Right atrium auricular region (tissue), 2 donors: ENCODE results near the gene SNAPC4. TPM values are rescaled to one million over a fixed set of nuclear protein-coding genes. Genes with fewer than 3 reads are reported as not detected.
A peak's percentile ranks its signal among the peaks of the same experiment; 100 is the strongest.
"Not testable (repeated sequence)": the region's sequence is repeated elsewhere in the genome, so short reads cannot be mapped to it uniquely, and the experiment has no call there.

Source experiments
- DNase-seq: peaks from one replicate; pipeline ENCODE4 v3.0.0-alpha.2; 2019; ENCODE audit warnings: low spot score
- H3K27ac ChIP-seq, 2 donors: fragments of 200-600 bp; sonication (generic); 1 replicate in 1 of 2; 2 replicates in 1 of 2; pipeline ENCODE4 v1.5.1; 2016 to 2019
- H3K27me3 ChIP-seq, 2 donors: fragments of 200-600 bp; sonication (generic); one replicate each; pipeline versions ENCODE4 v1.5.1 to v1.6.0; 2017 to 2019
- H3K36me3 ChIP-seq: fragments of 200-600 bp; sonication (generic); one replicate; pipeline ENCODE4 v1.5.1; 2016
- H3K4me1 ChIP-seq, 2 donors: fragments of 200-600 bp; sonication (generic); one replicate each; pipeline versions ENCODE4 v1.5.1 to v1.6.0; 2017 to 2019
- H3K4me3 ChIP-seq, 2 donors: fragments of 200-600 bp; sonication (generic); 1 replicate in 1 of 2; 2 replicates in 1 of 2; pipeline ENCODE4 v1.5.1; 2017 to 2019; ENCODE audit warnings: mild to moderate bottlenecking in 1 of 2, moderate library complexity in 1 of 2
- H3K9me3 ChIP-seq, 2 donors: fragments of 200-600 bp; sonication (generic); one replicate each; pipeline ENCODE4 v1.5.1; 2019
- total RNA-seq, 2 donors: library from RNA; depleted of rRNA; stranded (reverse); fragments of >200 nt; gene quantifications; one replicate each; pipeline ENCODE4 v1.1.0, GENCODE V29; 2016
- TF ChIP-seq, protein P1 (sequence below), 2 donors: fragments of 200-600 bp; sonication (generic); IDR thresholded peaks; one replicate each; pipeline ENCODE4 v1.5.1; 2019; ENCODE audit warnings: antibody characterized with exemption in 2 of 2

Gene SNAPC4
- total RNA-seq, 2 donors from 2014 or later, result 2.5 to 4.4 TPM

DNA sequence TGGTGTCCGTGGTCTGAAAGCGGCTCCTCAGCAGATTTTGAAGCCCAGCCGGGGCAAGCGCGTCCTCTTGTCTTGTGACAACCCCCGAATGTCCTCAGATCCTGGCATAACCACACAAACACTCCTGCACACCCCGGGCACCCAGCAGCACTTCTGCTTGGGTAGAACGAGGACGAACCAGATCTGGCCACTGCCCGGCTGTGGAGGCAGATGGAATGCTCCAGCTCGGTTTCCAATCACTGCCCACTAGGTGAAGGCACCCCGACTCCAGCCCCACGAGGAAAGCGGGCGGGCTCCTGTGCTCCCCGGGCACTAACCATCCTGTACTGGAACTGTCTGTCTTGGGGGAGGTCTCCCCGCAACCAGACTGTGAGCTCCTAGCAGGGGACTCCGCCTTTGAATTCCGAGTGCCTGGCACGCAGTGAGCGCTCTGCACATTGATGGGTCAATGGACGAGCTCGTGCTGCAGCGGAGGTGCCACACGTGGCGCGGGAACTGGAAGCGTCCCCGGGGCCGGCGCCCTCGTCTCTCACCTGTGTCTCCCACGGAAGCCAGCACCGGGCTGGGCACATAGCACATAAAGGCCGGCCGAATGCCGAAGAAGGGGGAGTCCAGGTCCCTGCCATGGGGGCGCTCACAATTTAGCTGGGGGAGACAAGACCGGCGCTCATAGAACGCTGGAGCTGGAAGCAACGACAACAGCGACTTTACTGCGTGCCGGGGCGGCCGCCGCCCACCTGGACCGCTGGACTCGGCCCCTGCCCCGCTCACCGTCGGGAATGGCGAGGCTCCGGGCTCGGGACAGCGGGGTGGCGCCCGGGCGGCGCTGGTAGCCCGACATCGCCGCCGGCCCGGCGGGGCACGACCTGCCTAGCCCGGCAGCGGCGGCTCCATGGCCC is 9.8 kb upstream of the SNAPC4 start:
- Histone ChIP-seq H3K27me3 (no peaks in the 10 kb centered on the region), H3K4me3 (peak overlapping the region; percentile 74 to 97), H3K27ac (peak overlapping the region; percentile 68 to 70), H3K9me3 (no peaks in the 10 kb centered on the region), H3K36me3 (peaks cover 49% of the 10 kb centered on the region), H3K4me1 (peaks cover 0 to 29% of the 10 kb centered on the region in 2 donors)
- TF ChIP-seq, protein P1, sequence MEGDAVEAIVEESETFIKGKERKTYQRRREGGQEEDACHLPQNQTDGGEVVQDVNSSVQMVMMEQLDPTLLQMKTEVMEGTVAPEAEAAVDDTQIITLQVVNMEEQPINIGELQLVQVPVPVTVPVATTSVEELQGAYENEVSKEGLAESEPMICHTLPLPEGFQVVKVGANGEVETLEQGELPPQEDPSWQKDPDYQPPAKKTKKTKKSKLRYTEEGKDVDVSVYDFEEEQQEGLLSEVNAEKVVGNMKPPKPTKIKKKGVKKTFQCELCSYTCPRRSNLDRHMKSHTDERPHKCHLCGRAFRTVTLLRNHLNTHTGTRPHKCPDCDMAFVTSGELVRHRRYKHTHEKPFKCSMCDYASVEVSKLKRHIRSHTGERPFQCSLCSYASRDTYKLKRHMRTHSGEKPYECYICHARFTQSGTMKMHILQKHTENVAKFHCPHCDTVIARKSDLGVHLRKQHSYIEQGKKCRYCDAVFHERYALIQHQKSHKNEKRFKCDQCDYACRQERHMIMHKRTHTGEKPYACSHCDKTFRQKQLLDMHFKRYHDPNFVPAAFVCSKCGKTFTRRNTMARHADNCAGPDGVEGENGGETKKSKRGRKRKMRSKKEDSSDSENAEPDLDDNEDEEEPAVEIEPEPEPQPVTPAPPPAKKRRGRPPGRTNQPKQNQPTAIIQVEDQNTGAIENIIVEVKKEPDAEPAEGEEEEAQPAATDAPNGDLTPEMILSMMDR (IDR thresholded peaks at IDR 0.05), result no peak
- DNase-seq, result peak; percentile 62

DNA sequence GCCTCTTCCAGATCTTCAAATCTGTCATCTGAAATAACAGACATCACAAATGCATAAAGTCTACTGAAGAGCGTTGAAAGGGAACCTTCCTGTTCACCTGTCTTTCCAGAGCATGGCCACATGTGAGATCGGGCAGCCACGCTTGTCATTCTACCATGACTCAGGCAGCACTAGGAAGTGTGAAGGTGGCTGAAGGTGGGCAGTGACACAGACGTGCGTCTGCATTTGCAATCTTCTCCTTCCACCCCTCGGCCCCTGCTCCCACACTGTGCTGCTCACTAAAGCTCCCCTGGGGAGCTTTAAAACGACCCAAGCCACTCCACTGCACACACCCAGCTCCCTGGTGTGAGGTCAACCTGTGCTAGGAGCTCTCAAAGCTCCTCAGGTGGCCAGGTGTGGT is 7.9 kb upstream of the SNAPC4 start:
- TF ChIP-seq, protein P1 (IDR thresholded peaks at IDR 0.05), result no peak
- H3K36me3 ChIP-seq, result peaks cover 33% of the 10 kb centered on the region

DNA sequence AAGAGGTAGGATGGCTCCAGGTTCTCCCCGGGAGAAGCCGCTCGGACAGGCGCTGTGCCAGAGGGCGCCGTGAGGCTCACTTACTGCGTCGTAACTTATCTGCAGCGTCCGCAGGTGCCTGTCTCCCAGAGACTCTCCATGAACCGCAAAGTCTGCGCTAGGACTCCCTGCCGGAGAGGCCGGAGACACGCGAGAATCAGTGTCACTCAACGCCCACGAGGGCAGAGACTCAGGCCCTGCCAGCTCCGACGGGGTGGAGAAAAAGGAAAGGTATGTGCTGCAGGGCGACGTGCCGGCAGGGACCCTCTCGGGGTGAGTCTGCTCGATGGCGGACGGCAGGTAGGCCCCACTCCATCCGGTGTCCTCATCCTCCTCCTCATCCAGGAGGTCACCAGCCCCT is 7.1 kb upstream of the SNAPC4 start:
- DNase-seq, H3K27ac ChIP-seq, H3K4me3 ChIP-seq, H3K27me3 ChIP-seq, H3K9me3 ChIP-seq: not testable (repeated sequence)
- Histone ChIP-seq H3K36me3 (peaks cover 25% of the 10 kb centered on the region), H3K4me1 (peaks cover 0 to 28% of the 10 kb centered on the region in 2 donors)

More for the DNA sequence above, 7.9 kb upstream of the SNAPC4 start:
- Histone ChIP-seq H3K9me3 (no peaks in the 10 kb centered on the region), H3K27me3 (no peaks in the 10 kb centered on the region), H3K4me3 (no peak overlapping the region), H3K27ac (no peak overlapping the region), H3K4me1 (peaks cover 0 to 29% of the 10 kb centered on the region in 2 donors)
- DNase-seq, result no peak

DNA sequence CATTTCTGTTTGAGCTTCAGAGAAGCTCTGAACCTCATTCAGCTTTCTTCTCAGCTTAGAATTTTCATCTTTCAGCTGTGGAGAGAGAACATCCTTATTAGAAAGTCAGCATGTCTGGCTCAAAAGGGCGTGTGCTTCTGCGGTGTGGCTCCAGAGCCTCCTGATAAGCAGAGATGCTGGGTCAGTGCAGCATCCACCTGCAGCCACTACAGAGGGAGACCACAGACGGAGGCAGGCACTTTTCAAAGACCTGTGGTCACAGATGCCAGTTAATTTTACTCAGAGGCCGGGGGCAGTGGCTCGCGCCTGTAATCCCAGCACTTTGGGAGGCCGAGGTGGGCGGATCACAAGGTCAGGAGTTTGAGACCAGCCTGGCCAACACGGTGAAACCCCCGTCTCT is 5.9 kb upstream of the SNAPC4 start:
- not testable (repeated sequence) for H3K27me3 ChIP-seq, H3K27ac ChIP-seq, H3K9me3 ChIP-seq, H3K4me3 ChIP-seq, DNase-seq
- H3K4me1 ChIP-seq, result peaks cover 0 to 17% of the 10 kb centered on the region in 2 donors
- H3K36me3 ChIP-seq, result peaks cover 25% of the 10 kb centered on the region

DNA sequence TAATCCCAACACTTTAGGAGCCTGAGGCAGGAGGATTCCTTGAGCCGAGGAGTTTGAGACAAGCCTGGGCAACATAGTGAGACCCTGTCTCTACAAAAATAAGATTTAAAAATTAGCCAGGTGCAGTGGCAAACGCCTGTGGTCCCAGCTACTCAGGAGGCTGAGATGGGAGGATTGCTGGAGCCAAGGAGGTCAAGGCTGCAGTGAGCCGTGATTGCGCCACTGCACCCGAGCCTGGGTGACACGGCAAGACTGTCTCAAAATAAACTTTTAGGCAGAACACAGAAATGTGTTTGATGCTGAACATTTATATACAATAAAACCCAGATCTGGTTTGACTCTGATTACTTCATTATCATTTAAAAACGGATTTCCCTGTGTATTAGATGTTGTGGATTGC is 5.5 kb upstream of the SNAPC4 start:
- Histone ChIP-seq H3K4me1 (peaks cover 0 to 19% of the 10 kb centered on the region in 2 donors), H3K4me3 (no peak overlapping the region), H3K27ac (no peak overlapping the region), H3K36me3 (peaks cover 25% of the 10 kb centered on the region), H3K27me3 (no peaks in the 10 kb centered on the region), H3K9me3 (no peaks in the 10 kb centered on the region)
- TF ChIP-seq, protein P1 (IDR thresholded peaks at IDR 0.05), result no peak
- no peak for DNase-seq

DNA sequence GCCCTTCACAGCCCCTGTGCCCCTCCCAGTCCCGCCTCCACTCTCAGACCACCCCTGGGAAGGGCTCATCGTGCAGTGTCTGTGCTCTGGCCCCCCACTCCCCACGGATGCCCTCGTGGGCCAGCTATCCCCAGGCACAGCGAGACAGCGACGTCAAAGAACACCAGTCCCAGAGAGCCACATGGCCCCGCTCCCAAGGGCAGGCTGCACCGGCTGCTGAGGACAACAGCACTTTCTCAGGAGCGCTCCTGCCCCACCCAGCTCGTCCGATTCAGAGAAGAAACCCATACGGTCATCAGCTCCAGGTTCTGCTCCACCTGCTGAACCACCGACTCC is 4.8 kb upstream of the SNAPC4 start:
- peaks cover 25% of the 10 kb centered on the region for H3K36me3 ChIP-seq
- peaks cover 0 to 19% of the 10 kb centered on the region in 2 donors for H3K4me1 ChIP-seq
- no peak for DNase-seq
- TF ChIP-seq, protein P1 (IDR thresholded peaks at IDR 0.05), result no peak
- no peaks in the 10 kb centered on the region for H3K27me3 ChIP-seq
- no peak overlapping the region for H3K27ac ChIP-seq
- H3K9me3 ChIP-seq, result no peaks in the 10 kb centered on the region
- no peak overlapping the region for H3K4me3 ChIP-seq
